GM19467 (cell line): ENCODE measurements around the gene DPH3.
"Not testable (repeated sequence)": the region's sequence is repeated elsewhere in the genome, so short reads cannot be mapped to it uniquely, and the experiment has no call there.

Source experiments
- ATAC-seq: cut with Tn5 transposase; IDR thresholded peaks from one replicate; pipeline ENCODE4 v1.9.1; 2021; ENCODE audit warnings: mild to moderate bottlenecking, moderate library complexity; ENCODE audit not compliant: unreplicated experiment

The DPH3 gene

DNA sequence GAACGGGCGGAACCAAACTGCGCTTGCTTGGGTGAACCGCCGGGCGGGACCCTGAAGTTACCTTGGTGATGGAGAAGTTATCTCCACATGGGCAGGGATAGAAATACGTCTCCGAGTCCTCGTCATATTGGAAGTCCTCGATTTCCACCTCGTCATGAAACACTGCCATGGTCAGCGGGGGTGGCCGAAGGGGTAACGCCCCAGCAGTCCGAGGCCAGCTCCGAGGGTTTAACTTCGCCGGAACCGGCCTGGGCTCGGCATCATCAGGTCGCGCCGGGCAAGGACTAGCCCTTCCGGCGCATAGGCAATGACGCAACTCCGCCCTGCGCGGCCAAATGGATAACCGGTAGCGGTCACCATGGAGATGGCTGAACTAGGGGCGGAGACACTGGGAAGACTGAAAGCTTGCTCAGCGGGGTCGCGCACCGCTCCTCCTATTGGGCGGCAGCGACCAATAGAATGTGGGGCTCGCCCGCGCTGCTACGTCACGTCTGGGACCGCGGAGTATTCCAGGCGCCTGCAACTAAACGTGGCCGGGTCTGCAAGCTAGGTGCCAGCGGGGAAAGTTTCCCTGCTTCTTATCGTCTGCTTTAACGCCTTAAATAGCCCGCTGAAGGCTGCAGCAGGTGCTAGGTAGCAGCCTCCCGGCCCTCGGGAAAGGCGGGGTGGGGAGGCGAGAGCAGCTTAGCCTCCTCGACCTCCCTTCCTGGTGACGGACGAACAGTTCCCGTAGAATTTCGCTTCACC, at the start of gene DPH3, which contains the start of gene OXNAD1:
TSS of gene DPH3 (minus strand) at position 236 of the 747 bp plus-strand sequence. CDS start at position 169, 67 bp downstream.
TSS of gene OXNAD1 (plus strand) at position 505 of the 747 bp plus-strand sequence. CDS start 5,741 bp downstream, outside the sequence.
- peak; percentile 98 for ATAC-seq

DNA sequence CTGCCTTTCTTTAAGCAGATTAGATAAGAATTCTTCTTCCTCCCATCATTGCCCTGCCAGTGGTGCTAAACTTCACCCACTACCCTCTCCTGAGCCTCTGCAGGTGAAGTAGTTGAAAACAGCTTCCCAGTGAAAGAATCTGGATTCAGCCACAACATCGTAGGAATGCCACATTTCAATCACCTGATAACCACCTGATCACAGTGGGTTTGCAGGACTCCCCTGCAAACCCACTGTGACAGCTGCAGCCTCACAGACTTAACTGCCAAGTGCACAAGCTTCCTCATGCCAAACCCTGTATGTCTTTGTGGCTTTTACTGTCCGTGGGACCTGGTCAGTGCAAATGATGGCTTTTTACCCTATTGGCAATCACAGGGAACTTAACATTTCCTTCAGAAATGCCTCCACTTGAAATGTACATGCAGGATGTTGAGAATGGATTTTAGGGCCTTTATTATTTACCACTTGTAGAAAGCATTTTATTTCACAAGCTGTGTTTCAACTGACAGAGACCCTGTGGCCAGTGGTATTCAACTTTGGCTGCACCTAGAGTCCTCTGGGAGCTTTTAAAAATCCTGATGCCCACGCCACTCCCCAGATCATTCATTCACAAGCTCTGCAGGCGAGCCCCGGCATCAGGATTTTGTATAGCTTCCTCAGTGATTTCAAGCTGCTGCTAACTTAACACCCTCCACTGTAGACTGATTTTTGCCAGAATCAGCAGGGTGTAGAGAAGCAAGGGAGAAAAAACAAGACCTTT, 49.3 kb upstream of the DPH3 start:
- no peak for ATAC-seq

DNA sequence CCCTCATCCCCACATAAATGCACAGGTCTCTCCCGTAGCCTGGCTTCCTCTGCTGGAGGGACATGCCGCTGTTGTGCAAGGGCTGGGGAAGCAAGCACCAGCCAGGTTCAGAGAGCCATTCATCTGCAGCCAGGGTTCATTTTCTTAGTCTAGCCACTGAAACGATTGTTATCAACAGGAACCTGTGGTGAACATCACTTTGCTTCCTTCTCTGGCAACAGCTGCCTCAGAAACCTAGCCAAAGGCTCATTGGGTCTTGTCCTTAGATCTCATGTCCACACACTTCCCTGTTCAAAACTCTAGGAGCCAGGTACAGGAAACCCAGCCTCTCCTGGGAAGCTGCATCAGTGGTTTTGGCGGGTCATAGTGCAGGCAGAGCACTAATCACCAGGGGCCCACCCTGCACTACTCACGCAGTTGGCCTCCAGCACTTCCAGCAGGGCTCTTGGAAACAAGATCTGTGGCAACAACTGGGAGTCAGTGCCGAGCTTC, 47.3 kb upstream of the DPH3 start:
- ATAC-seq: peak; percentile 60

DNA sequence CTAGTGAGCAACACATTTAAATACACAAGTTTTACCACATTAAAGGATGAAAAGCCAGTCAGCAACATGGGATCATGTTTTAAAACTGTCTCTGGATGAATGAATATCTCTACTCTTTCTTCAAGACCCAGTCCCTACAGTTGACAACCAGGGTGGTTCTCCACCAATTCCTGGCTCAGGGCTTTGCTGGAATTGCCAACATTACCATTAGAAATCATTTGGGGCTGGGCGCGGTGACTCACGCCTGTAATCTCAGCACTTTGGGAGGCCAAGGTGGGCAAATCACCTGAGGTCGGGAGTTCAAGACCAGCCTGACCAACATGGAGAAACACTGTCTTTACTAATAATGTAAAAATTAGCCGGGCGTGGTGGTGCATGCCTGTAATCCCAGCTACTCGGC, 45.7 kb upstream of the DPH3 start:
- not testable (repeated sequence) for ATAC-seq

DNA sequence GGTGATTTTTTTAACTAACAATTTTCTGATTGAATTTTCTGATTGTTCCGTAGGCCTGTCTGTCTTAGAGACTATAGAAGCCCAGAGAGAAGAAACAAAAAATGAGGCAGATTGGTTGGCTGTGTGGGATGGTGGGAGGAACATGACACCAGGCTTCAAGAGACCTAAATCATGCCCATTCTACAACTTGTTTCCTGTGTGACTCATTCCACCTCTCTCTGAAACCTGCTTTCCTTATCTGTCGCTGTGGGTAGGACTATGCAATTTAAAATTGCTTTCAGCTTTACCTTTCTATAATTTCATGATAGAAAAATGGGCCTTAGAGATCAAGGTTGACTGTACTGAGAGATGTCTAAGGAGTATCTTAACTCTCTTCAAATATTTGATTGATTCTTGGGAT, 44.8 kb upstream of the DPH3 start:
- ATAC-seq: peak; percentile 81

DNA sequence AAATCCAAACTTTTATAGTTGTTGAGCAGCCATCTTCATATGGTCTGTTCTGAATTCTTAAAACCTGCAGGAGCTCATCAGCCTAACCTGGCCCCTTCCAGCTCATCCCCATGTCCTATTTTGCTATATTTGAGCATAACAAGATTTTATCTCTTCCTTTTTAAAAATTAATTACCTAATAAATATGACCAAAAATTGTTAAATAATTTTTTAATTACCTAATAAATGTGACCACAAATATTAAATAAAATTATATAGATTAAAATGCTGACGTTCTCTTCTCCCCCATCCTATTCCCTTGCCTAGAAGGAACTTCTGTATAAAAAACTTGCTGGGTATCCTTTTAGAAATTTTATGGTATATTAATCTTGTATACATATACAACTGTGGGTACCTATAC, 44.0 kb upstream of the DPH3 start:
- no peak for ATAC-seq

DNA sequence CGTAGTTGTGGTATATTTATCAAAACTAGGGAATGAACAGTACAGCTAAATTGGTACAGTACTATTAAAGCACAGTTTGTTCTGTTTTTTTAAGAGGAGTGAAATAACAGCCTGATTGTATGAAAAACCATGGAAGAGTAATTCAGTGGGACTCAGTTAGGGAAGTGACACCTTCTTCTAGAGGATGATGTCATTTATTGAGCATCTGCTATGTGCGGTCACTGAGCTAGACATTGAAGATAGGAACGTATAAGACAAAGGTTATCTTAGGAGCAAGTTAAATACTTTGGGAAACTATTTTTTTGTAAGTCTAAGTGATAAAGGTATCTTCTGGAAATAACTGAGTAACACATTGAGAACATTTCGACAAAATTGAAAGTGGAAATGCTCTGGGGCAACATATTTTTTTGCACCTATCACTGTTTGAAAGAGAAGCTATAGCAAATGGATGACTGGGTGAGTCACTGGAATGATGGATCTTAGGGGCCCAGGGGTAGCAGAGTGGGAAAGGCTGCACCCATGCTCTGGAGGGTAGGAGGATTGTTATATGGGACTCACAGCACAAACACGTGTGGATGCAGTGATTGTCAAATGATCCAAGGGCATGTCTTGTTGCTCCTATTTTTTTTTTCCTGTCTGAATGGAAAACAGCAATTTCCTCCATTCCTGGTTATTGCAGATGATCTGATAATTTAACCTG, 43.2 kb upstream of the DPH3 start:
- ATAC-seq: no peak

DNA sequence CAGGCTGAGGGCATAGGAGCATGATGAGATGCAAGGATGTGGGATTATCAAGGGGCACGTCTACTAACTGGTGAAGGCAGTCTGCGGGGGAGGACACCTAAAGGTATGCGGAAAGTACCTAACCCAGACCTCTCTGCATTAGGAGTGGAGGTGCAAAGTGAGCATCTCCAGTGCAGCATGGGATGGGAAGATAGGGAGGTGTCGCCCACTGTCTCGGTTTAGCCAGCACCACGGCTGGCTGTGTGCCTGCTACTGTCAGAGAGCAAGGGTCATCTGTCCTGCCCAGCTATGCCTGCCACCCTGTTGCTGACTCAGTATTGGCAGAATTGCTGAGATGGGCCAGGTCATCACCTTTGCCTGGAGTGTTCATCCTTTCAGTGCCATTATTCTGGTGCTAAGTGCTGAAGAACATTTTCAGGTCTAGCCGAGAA, 40.4 kb upstream of the DPH3 start:
- ATAC-seq: no peak

DNA sequence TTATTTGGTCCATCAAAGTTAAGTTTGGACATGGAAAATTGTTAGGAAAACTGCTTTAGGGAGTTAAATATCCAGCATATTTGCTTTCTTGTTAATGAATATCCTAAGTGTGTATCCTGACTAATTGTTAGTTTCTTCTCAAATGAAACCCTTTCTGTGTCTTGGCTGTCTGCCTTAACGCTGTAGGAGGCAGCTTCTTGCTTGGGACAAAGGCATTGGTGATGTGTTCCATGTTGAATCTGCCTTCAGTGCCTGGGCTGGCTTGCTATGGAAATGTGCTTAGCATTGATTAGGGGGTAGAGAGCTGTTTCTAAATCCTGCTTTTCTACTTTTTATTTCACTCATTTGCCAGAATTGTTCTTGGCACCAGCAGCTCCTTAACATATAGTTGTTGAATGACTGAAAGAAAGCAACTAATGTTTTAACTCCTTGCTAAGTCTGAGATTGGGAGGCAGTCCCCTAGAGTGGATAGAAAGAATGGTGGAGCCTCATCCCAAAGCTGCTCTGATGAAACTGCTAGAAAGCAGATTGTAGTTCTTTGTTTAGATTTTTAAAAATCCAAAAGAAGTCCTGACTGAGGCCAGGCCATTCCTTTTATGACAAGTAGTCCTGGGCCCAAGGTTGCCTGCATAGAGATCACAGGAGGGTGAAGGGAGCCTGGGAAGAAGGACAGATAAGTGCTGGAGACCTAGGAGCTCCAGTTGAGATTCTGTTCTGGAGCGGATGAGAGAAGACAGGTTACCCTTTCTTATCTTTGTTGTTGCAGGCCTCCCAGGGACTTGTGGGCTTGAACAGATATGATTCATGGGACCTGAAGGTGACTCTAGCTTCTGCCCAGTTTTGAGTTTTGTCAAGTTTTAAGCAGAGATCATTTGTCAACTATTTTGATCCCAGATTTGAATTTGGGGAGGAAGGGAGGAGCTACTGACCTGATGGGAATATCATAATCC, 39.6 kb upstream of the DPH3 start:
- ATAC-seq: no peak

DNA sequence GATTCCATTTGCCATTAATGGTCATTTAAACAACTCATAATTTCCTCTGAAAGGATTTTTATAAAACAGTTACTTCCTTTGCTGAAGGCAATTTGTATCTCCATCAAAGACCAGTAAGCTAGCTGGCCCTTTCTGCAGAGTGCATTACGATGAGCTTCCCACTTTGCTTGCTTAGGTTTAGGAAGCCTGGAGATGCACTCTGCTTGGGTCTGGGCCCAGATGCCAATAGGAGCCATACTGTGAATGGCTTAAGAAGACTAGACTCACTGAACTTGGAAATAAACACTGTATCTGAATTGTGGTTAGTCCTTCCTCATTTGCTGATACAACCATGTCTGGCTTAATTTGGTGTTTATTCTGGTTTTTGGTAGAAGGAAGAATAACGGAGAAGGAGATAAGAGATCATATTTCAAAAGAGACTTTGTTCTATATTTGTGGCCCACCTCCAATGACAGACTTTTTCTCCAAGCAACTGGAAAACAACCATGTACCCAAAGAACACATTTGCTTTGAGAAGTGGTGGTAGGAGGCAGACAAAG, 38.4 kb upstream of the DPH3 start:
- no peak for ATAC-seq

DNA sequence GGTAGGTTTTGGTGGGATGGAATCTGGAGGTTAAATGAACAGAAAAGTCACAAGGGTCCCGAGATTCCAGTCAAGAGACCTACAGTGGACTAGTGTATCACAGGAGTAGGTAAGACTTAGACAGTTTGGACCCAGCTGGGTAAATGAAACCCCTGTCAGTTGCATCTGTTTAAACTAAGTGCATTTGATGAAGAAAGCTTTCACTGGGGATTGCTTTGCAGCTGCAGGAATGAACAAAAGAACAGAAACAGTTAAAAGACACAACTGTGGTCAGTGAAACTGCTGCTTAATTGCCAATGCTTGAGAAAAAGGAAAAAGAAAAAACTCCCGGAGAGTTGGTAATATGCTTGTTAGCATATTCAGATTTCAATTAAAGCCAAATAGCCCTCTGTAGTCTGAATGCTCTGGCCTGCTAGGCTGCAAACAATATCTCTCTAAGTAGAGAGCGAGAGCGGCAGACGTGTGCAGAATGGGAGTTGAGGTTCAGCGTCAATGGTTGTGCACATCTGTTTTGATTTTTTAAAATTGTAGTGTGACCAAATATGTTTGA, 37.4 kb upstream of the DPH3 start:
- no peak for ATAC-seq

DNA sequence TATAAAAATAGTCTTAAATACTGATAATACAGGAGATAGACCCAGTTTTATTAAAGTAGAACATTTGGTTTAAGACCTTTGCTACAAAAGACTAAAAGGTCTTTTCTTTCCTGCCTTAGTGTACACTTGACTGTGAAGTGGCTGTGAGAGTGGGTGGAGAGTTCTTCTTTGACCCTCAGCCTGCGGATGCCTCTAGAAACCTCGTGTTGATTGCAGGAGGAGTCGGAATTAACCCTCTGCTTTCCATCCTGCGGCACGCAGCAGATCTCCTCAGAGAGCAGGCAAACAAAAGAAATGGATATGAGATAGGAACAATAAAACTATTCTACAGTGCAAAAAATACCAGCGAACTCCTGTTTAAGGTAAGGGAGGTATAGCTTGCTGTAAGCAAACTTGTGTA, 36.8 kb upstream of the DPH3 start:
- no peak for ATAC-seq

DNA sequence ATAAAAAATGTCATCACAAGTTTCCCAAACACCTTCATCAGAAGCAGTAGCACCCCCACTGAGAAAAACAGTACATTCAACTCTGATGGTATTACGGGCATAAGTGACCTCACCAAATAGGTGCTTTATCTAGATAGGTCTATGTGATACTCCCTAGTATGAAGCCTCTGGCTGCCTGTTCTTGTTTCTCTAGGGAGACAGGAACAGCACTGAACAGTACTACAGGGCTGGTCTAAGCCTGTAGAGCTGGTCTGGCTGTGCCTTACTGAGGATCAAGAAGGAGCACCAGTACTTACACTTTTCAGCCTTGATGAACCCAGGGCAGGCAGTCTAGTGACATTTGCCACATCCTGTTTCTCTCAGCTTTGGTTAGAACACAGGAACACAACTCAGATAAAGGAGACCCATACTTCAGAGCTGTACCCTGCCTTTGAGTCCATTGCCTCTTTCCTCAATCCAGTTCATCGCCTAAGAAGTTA, 36.2 kb upstream of the DPH3 start:
- ATAC-seq: peak; percentile 61

DNA sequence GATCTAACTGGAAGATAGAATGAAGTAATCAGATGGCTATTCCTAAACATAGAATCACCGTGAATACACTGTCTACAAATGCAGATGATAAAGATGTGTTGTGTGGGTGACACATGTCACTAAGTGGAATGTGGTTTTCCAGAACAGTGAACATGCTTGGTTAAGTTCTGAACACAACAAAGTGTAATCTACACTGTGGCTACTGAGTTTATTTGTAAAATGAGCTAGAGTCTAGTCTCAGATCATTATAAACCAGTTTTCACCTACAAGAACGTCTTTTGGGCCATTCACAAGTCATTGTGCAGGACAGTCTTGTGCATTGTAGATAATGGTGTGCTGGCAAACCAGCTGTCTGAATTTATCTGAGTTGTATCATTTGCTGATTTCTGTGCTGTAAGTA, 35.6 kb upstream of the DPH3 start:
- no peak for ATAC-seq

DNA sequence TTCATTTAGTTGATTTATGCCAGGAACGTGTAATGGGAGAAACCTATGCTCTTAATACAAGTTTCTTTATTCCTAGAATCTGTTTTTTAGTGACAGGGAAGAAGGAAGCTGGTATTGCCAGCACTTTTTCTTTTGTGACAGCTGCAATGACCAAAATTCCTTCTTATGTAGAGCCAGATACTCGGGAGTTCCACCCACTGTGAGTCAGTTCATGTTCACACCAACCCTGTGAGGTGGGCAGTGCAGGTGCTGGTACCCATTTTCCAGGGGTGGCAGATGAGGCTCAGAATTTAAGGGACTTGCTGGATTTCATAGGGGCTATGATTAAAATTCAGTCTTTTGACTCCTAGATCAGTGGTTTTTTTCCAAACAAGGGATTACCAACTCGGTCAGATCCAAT, 35.0 kb upstream of the DPH3 start:
- ATAC-seq: no peak

DNA sequence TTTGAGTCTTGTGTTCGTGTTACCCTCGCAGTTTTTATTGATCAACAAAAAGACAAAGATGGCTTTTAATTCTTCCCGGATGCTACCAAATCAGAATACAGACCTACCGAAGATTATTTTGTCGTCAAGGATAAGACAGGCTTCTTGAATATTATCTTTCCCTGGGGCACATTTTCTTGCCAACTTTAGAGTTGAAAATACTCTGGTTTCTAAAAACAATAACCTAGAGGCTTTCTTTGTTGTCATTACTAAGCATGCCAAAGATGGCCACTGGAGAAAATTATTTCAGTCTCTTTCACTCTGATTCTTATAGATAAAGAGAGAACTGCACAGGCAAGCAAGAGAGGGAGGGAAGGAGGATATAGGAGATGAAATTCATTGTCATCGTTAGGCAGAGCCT, 34.1 kb upstream of the DPH3 start:
- ATAC-seq: no peak

DNA sequence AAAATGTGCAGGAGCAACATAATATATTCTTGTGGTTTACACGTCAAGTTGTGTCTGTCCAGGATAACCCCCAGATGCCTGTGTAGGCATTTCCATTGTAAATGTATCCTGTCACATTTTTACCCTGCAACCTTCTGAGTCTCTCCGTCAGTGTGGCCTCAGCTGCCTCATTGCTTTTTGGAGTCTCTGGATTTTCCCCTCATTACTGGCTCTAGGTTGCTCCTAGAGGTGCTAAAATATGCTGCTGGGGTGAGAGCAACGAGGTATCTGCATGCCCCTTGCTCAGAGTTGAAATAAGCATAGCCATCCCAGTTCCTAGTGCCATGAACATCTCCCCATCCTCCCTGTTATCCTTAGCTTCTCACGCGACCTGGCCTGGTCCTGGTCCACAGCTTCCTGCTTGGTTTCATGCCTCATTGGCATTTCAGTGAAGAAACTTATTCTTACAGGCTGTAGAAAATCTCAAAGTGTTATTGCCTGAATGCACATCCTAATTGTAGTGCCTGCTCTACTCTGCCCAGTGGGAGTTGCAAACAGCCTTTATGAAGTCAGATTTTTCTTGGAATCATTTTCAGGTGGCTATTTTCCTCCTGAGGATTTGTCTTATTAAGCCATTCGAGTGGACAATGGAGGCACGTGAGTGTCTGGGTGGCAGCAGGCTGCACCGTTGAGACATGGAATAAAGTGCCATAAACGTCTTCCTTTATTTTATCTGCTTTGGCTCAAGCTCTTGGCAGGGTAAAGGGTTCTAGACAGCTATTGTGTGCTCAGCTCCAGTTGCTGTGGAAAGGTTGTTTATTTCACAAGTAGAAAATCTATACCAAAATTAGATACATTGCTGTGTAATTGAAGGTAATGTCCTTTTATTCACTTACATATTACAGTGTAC, 33.5 kb upstream of the DPH3 start:
- ATAC-seq: no peak

DNA sequence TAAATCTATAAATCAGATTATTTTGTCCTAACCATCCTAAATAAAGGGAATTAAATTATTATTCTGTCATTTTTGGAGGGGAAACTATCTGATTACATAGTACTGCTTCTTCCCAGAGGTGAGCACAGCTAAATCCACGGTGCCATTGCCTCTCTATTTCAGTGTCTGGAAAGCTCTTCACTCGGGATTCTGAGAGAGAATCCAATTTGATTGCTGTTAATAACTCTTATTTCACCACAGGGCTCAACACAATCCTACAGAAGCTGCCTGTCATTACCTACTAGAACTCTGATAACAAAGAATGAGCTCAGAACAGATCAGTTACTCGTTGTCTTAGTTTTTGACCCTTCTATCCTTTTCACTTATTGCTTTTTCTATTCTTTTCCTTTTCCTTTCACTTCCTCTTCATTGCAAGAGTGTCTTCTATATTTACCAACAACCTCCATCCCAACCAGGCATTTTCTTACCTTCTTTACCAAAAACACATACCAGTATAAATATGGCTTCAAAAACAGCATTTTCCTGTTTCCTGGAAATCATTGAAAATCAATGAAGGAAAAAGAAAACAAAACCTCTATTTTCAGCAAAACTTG, 30.7 kb upstream of the DPH3 start:
- no peak for ATAC-seq
